Vagina (tissue), 2 donors: ENCODE data around the gene GNRHR. TPM values are rescaled to one million over a fixed set of nuclear protein-coding genes. Genes with fewer than 3 reads are reported as not detected.
"Not testable (repeated sequence)": the region's sequence is repeated elsewhere in the genome, so short reads cannot be mapped to it uniquely, and the experiment has no call there.

Source experiments
- DNase-seq, 2 donors: peaks; one replicate each; pipeline ENCODE4 v3.0.0-alpha.2; 2017; ENCODE audit errors: extremely low spot score in 2 of 2
- H3K27ac ChIP-seq: fragments of 200-600 bp; sonication (generic); one replicate; pipeline ENCODE4 v1.5.1; 2019
- H3K27me3 ChIP-seq: fragments of 200-600 bp; sonication (generic); one replicate; pipeline ENCODE4 v1.5.1; 2019
- H3K36me3 ChIP-seq, 2 donors: fragments of 200-600 bp; sonication (generic); one replicate each; pipeline ENCODE4 v1.5.1; 2017 to 2019
- H3K4me1 ChIP-seq: fragments of 200-600 bp; sonication (generic); one replicate; pipeline ENCODE4 v1.5.1; 2019
- H3K4me3 ChIP-seq, 2 donors: fragments of 200-600 bp; sonication (generic); 1 replicate in 1 of 2; 2 replicates in 1 of 2; pipeline ENCODE4 v1.5.1; 2016 to 2019
- H3K9me3 ChIP-seq: fragments of 200-600 bp; sonication (generic); one replicate; pipeline ENCODE4 v1.5.1; 2019
- CTCF ChIP-seq, 3 experiments: fragments of 450-650 bp in 2 of 3; fragments of 200-600 bp in 1 of 3; sonication (generic) in 1 of 3; IDR thresholded peaks; one replicate each; pipeline ENCODE4 v1.5.1; 2017 to 2019; ENCODE audit warnings: antibody characterized with exemption in 3 of 3, mild to moderate bottlenecking in 2 of 3, moderate library complexity in 2 of 3
- POLR2A ChIP-seq, 2 donors: fragments of 450-650 bp; IDR thresholded peaks; one replicate each; pipeline ENCODE4 v1.6.1; 2017; ENCODE audit warnings: antibody characterized with exemption in 2 of 2, mild to moderate bottlenecking in 2 of 2, moderate library complexity in 2 of 2
- POLR2AphosphoS5 ChIP-seq, 2 donors: sonication (generic); formaldehyde crosslinking; IDR thresholded peaks; one replicate each; pipeline ENCODE4 v1.9.0; 2017; ENCODE audit warnings: antibody characterized with exemption in 2 of 2, mild to moderate bottlenecking in 2 of 2, low read depth in 1 of 2; ENCODE audit not compliant: insufficient read depth in 1 of 2
- intact Hi-C: fragments of 100-400 bp; cut with DNase I; formaldehyde crosslinking; loops from one replicate; pipeline ENCODE4 v1.15.1; 2023
- total RNA-seq: library from RNA; depleted of rRNA; stranded (reverse); fragments of >200 nt; gene quantifications from one replicate; pipeline ENCODE4 v1.2.3, GENCODE V29; 2016

The GNRHR gene
- total RNA-seq, 1 donor from 2014 or later: not detected

GRCh38 chr4:67764183-67764582 lies 10.0 kb upstream of the GNRHR start:
- DNase-seq: no peak
- intact Hi-C loops: no loop called here

GRCh38 chr4:67762086-67762485 lies 7.9 kb upstream of the GNRHR start:
- no peaks in the 10 kb centered on the region for H3K27me3 ChIP-seq
- no peaks in the 10 kb centered on the region for H3K9me3 ChIP-seq
- H3K4me3 ChIP-seq: no peak overlapping the region
- intact Hi-C loops: no loop called here
- H3K27ac ChIP-seq: no peak overlapping the region
- no peaks in the 10 kb centered on the region for H3K36me3 ChIP-seq
- no peak for DNase-seq
- H3K4me1 ChIP-seq: no peaks in the 10 kb centered on the region
- TF ChIP-seq CTCF (IDR thresholded peaks at IDR 0.05): no peak

More at GRCh38 chr4:67764183-67764582, 10.0 kb upstream of the GNRHR start:
- Histone ChIP-seq H3K36me3 (no peaks in the 10 kb centered on the region), H3K27ac (no peak overlapping the region), H3K27me3 (no peaks in the 10 kb centered on the region), H3K9me3 (no peaks in the 10 kb centered on the region), H3K4me1 (no peaks in the 10 kb centered on the region), H3K4me3 (no peak overlapping the region)
- no peak for TF ChIP-seq POLR2AphosphoS5 (IDR thresholded peaks at IDR 0.05; ENCODE audit: insufficient read depth in 1 of 2, low read depth in 1 of 2)
- TF ChIP-seq CTCF (IDR thresholded peaks at IDR 0.05): no peak
- no peak for TF ChIP-seq POLR2A (IDR thresholded peaks at IDR 0.05)

GRCh38 chr4:67756991-67757390 lies 2.8 kb upstream of the GNRHR start:
- H3K27ac ChIP-seq, H3K27me3 ChIP-seq, H3K4me3 ChIP-seq, H3K9me3 ChIP-seq, H3K4me1 ChIP-seq, DNase-seq, H3K36me3 ChIP-seq, intact Hi-C loops: not testable (repeated sequence)

GRCh38 chr4:67755974-67756373 lies 1.8 kb upstream of the GNRHR start:
- no peak overlapping the region for H3K27ac ChIP-seq
- TF ChIP-seq POLR2A (IDR thresholded peaks at IDR 0.05): no peak
- no peak for TF ChIP-seq CTCF (IDR thresholded peaks at IDR 0.05)
- no peak for TF ChIP-seq POLR2AphosphoS5 (IDR thresholded peaks at IDR 0.05; ENCODE audit: insufficient read depth in 1 of 2, low read depth in 1 of 2)
- H3K36me3 ChIP-seq: no peaks in the 10 kb centered on the region
- H3K27me3 ChIP-seq: no peaks in the 10 kb centered on the region
- intact Hi-C loops: no loop called here
- no peak for DNase-seq
- no peaks in the 10 kb centered on the region for H3K4me1 ChIP-seq
- no peak overlapping the region for H3K4me3 ChIP-seq
- H3K9me3 ChIP-seq: no peaks in the 10 kb centered on the region

GRCh38 chr4:67751260-67751659 lies 2.9 kb downstream of the GNRHR start:
- DNase-seq: no peak
- intact Hi-C loops: no loop called here
- Histone ChIP-seq H3K4me3 (no peak overlapping the region), H3K9me3 (no peaks in the 10 kb centered on the region), H3K4me1 (no peaks in the 10 kb centered on the region), H3K36me3 (no peaks in the 10 kb centered on the region), H3K27ac (no peak overlapping the region), H3K27me3 (no peaks in the 10 kb centered on the region)
- no peak for TF ChIP-seq CTCF (IDR thresholded peaks at IDR 0.05)
- no peak for TF ChIP-seq POLR2A (IDR thresholded peaks at IDR 0.05)
- no peak for TF ChIP-seq POLR2AphosphoS5 (IDR thresholded peaks at IDR 0.05; ENCODE audit: insufficient read depth in 1 of 2, low read depth in 1 of 2)

- TF ChIP-seq CTCF (IDR thresholded peaks at IDR 0.05): no peak
- TF ChIP-seq POLR2AphosphoS5 (IDR thresholded peaks at IDR 0.05; ENCODE audit: insufficient read depth in 1 of 2, low read depth in 1 of 2): no peak
- no peak for TF ChIP-seq POLR2A (IDR thresholded peaks at IDR 0.05)
- no peaks in the 10 kb centered on the region for H3K36me3 ChIP-seq
- no peaks in the 10 kb centered on the region for H3K4me1 ChIP-seq
- no peaks in the 10 kb centered on the region for H3K9me3 ChIP-seq
- H3K27ac ChIP-seq: no peak overlapping the region
- no peak overlapping the region for H3K4me3 ChIP-seq
- no peak for DNase-seq
- H3K27me3 ChIP-seq: no peaks in the 10 kb centered on the region
- intact Hi-C loops: no loop called here
Observed at GRCh38 chr4:67750691-67751090, 3.5 kb downstream of the GNRHR start.
